GM12878 (cell line): ENCODE data around the gene PTPDC1.

Experiments used
- POLR2A ChIP-seq: IDR thresholded peaks from 2 replicates; pipeline ENCODE4 v1.6.1; 2011; ENCODE audit warnings: low read depth, mild to moderate bottlenecking, low read length
- POLR2AphosphoS5 ChIP-seq: IDR thresholded peaks from 2 replicates; pipeline ENCODE4 v1.6.1; 2011; ENCODE audit warnings: mild to moderate bottlenecking, low read length, inconsistent platforms
- RAD21 ChIP-seq: IDR thresholded peaks from 2 replicates; pipeline ENCODE4 v1.6.1; 2011; ENCODE audit warnings: mild to moderate bottlenecking, low read depth, low read length, moderate library complexity; ENCODE audit not compliant: insufficient read depth
- RCOR1 ChIP-seq: conservative IDR thresholded peaks from 2 replicates; pipeline ENCODE4 v1.6.1; 2012; ENCODE audit warnings: low read depth, low read length, improper control_type of control experiment
- SMC3 ChIP-seq: IDR thresholded peaks from 2 replicates; pipeline ENCODE4 v1.6.1; 2011; ENCODE audit warnings: low read length, improper control_type of control experiment, borderline replicate concordance
- SREBF2 ChIP-seq: IDR thresholded peaks from 2 replicates; pipeline ENCODE4 v1.6.1; 2012; ENCODE audit warnings: mild to moderate bottlenecking, low read length
- SRF ChIP-seq, 2 experiments: IDR thresholded peaks; 2 replicates each; pipeline ENCODE4 v1.6.1; 2011; ENCODE audit warnings: low read depth in 2 of 2, low read length in 2 of 2, mild to moderate bottlenecking in 1 of 2, moderate library complexity in 1 of 2
- TF ChIP-seq, protein P1 (sequence below): fragments of 450-650 bp; IDR thresholded peaks from 2 replicates; pipeline ENCODE4 v1.6.1; 2017; ENCODE audit warnings: borderline replicate concordance
- TF ChIP-seq, protein P2 (sequence below), 3 experiments: IDR thresholded peaks in 2 of 3; conservative IDR thresholded peaks in 1 of 3; 2 replicates each; pipeline ENCODE4 v1.5.1; 2011; ENCODE audit warnings: low read depth in 3 of 3, low read length in 3 of 3, mild to moderate bottlenecking in 3 of 3, control low read depth in 2 of 3, moderate library complexity in 2 of 3, inconsistent platforms in 1 of 3, mixed read lengths in 1 of 3; ENCODE audit not compliant: control insufficient read depth in 2 of 3, insufficient read depth in 1 of 3; ENCODE audit errors: extremely low read depth in 1 of 3
- TF ChIP-seq, protein P3 (sequence below): IDR thresholded peaks from 2 replicates; pipeline ENCODE4 v1.6.1; 2011; ENCODE audit warnings: low read depth, low read length, improper control_type of control experiment, borderline replicate concordance

DNA sequence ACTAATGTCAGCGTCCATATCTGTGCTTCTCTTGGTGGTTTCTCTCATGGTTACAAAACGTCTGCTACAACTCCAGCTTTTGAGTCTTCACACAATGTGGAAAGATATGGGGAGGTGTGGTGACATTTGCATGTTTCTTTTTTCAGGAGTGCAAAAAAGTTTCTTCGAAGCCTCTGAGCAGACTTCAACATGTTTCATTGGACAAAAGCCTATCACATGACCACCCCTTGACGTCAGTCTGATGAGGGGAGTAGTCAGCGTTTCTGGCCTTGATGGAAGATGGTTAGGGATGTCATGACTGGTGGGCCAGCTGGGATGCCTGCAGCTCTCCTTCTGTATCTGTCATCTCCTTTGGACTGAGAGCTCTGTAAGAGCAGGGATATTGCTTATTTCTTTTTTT lies 61.4 kb downstream of the PTPDC1 start:
- TF ChIP-seq RCOR1 (no peak), POLR2A (no peak), SMC3 (no peak), SREBF2 (no peak), RAD21 (no peak), SRF (IDR thresholded peaks at IDR 0.05; ENCODE audit: low read depth in 2 of 2, low read length in 2 of 2) (no peak), POLR2AphosphoS5 (no peak)
- TF ChIP-seq, protein P1, sequence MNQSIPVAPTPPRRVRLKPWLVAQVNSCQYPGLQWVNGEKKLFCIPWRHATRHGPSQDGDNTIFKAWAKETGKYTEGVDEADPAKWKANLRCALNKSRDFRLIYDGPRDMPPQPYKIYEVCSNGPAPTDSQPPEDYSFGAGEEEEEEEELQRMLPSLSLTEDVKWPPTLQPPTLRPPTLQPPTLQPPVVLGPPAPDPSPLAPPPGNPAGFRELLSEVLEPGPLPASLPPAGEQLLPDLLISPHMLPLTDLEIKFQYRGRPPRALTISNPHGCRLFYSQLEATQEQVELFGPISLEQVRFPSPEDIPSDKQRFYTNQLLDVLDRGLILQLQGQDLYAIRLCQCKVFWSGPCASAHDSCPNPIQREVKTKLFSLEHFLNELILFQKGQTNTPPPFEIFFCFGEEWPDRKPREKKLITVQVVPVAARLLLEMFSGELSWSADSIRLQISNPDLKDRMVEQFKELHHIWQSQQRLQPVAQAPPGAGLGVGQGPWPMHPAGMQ, result no peak
- TF ChIP-seq, protein P2, sequence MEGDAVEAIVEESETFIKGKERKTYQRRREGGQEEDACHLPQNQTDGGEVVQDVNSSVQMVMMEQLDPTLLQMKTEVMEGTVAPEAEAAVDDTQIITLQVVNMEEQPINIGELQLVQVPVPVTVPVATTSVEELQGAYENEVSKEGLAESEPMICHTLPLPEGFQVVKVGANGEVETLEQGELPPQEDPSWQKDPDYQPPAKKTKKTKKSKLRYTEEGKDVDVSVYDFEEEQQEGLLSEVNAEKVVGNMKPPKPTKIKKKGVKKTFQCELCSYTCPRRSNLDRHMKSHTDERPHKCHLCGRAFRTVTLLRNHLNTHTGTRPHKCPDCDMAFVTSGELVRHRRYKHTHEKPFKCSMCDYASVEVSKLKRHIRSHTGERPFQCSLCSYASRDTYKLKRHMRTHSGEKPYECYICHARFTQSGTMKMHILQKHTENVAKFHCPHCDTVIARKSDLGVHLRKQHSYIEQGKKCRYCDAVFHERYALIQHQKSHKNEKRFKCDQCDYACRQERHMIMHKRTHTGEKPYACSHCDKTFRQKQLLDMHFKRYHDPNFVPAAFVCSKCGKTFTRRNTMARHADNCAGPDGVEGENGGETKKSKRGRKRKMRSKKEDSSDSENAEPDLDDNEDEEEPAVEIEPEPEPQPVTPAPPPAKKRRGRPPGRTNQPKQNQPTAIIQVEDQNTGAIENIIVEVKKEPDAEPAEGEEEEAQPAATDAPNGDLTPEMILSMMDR (IDR thresholded peaks at IDR 0.05 in 2 of 3, conservative IDR thresholded peaks at IDR 0.05 in 1 of 3; ENCODE audit: control insufficient read depth in 2 of 3, extremely low read depth in 1 of 3, insufficient read depth in 1 of 3, low read depth in 3 of 3, low read length in 3 of 3), result no peak
- TF ChIP-seq, protein P3, sequence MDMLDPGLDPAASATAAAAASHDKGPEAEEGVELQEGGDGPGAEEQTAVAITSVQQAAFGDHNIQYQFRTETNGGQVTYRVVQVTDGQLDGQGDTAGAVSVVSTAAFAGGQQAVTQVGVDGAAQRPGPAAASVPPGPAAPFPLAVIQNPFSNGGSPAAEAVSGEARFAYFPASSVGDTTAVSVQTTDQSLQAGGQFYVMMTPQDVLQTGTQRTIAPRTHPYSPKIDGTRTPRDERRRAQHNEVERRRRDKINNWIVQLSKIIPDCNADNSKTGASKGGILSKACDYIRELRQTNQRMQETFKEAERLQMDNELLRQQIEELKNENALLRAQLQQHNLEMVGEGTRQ, result no peak
